ENCODE measurements around the gene TICAM1.
"Not testable (repeated sequence)": the region's sequence is repeated elsewhere in the genome, so short reads cannot be mapped to it uniquely, and the experiment has no call there.

The TICAM1 gene

GRCh38 chr19:4844348-4845179 is 13.1 kb upstream of the TICAM1 start:
- DNase-seq = no peak

GRCh38 chr19:4843647-4843965 is 12.1 kb upstream of the TICAM1 start:
- DNase-seq = no peak

- no peak for DNase-seq
These were observed 7.7 kb upstream of the TICAM1 start for GRCh38 chr19:4839192-4839591.

- DNase-seq = no peak
These were observed 1.3 kb upstream of the TICAM1 start for GRCh38 chr19:4832776-4833175.

- DNase-seq = not testable (repeated sequence)
These were observed 448 bp upstream of the TICAM1 start for GRCh38 chr19:4831979-4832340.

GRCh38 chr19:4830768-4831265 is 695 bp downstream of the TICAM1 start:
- no peak for DNase-seq

GRCh38 chr19:4830332-4830731 is 1.2 kb downstream of the TICAM1 start:
- DNase-seq = no peak

GRCh38 chr19:4829001-4829712 is 2.4 kb downstream of the TICAM1 start:
- no peak for DNase-seq

- DNase-seq = no peak
These were observed 7.9 kb downstream of the TICAM1 start for GRCh38 chr19:4823577-4823976.

GRCh38 chr19:4822354-4822753 is 9.2 kb downstream of the TICAM1 start:
- DNase-seq = not testable (repeated sequence)

- DNase-seq = no peak
These were observed 10.2 kb downstream of the TICAM1 start for GRCh38 chr19:4821265-4821664.

- no peak for DNase-seq
These were observed 13.8 kb downstream of the TICAM1 start for GRCh38 chr19:4817467-4818277.

- DNase-seq = no peak
These were observed 14.6 kb downstream of the TICAM1 start for GRCh38 chr19:4816950-4817278.

GRCh38 chr19:4816202-4816949 is 15.1 kb downstream of the TICAM1 start:
- DNase-seq = no peak

GRCh38 chr19:4815426-4816201 is 15.9 kb downstream of the TICAM1 start:
- peak; percentile 96 for DNase-seq

- DNase-seq = no peak
These were observed 16.7 kb downstream of the TICAM1 start for GRCh38 chr19:4814625-4815425.

GRCh38 chr19:4811328-4812131 is 20.0 kb downstream of the TICAM1 start:
- peak; percentile 63 for DNase-seq

- no peak for DNase-seq
These were observed 24.3 kb downstream of the TICAM1 start for GRCh38 chr19:4807188-4807587.

- DNase-seq = no peak
These were observed 25.1 kb downstream of the TICAM1 start for GRCh38 chr19:4806384-4806783.

- not testable (repeated sequence) for DNase-seq
These were observed 26.4 kb downstream of the TICAM1 start for GRCh38 chr19:4805140-4805539.

Data from NCI-H69 (cell line).